Stimulated activated CD4-positive, alpha-beta T cell treated with anti-CD3 and anti-CD28 coated beads, Interleukin-15, amount 100 ng/mL, for 48 hours (primary cell): ENCODE results near the gene MDM4.
"Not testable (repeated sequence)": the region's sequence is repeated elsewhere in the genome, so short reads cannot be mapped to it uniquely, and the experiment has no call there.

Experiments
- DNase-seq, 2 donors: peaks; one replicate each; pipeline ENCODE4 v3.0.0-alpha.2; 2020; ENCODE audit warnings: low read depth in 2 of 2

The MDM4 gene

GRCh38 chr1:204562075-204562990, 46.1 kb downstream of the MDM4 start:
- DNase-seq = no peak

- no peak for DNase-seq
Observed at GRCh38 chr1:204563307-204563706, 47.1 kb downstream of the MDM4 start.

GRCh38 chr1:204563780-204564179, 47.6 kb downstream of the MDM4 start:
- no peak for DNase-seq

- no peak for DNase-seq
Observed at GRCh38 chr1:204564835-204565234, 48.6 kb downstream of the MDM4 start.

GRCh38 chr1:204565617-204566582, 49.7 kb downstream of the MDM4 start:
- DNase-seq = peak; percentile 34 to 36

- no peak for DNase-seq
Observed at GRCh38 chr1:204566583-204566955, 50.4 kb downstream of the MDM4 start.

GRCh38 chr1:204567071-204567470, 50.9 kb downstream of the MDM4 start:
- DNase-seq = no peak

- DNase-seq = no peak
Observed at GRCh38 chr1:204568576-204569315, 52.5 kb downstream of the MDM4 start.

- no peak for DNase-seq
Observed at GRCh38 chr1:204569478-204569877, 53.3 kb downstream of the MDM4 start.

- DNase-seq = not testable (repeated sequence)
Observed at GRCh38 chr1:204570021-204570420, 53.8 kb downstream of the MDM4 start.

- DNase-seq = no peak
Observed at GRCh38 chr1:204571128-204571527, 54.9 kb downstream of the MDM4 start.

GRCh38 chr1:204571631-204572030, 55.4 kb downstream of the MDM4 start:
- DNase-seq = no peak

GRCh38 chr1:204572923-204573922, 57.0 kb downstream of the MDM4 start:
- DNase-seq = no peak

GRCh38 chr1:204574016-204574864, 58.0 kb downstream of the MDM4 start:
- no peak for DNase-seq

GRCh38 chr1:204574865-204575163, 58.6 kb downstream of the MDM4 start:
- no peak for DNase-seq

GRCh38 chr1:204575221-204576190, 59.3 kb downstream of the MDM4 start:
- no peak for DNase-seq

- no peak for DNase-seq
Observed at GRCh38 chr1:204576422-204576821, 60.2 kb downstream of the MDM4 start.

GRCh38 chr1:204577794-204578478, 61.7 kb downstream of the MDM4 start:
- no peak for DNase-seq
